Panc1 (cell line): ENCODE data around the gene MRPL14. TPM values are rescaled to one million over a fixed set of nuclear protein-coding genes. Genes with fewer than 3 reads are reported as not detected.

Source experiments
- ATAC-seq: fragments of 200-7000 bp; cut with Tn5 transposase; 2 replicates; pipeline ENCODE4 v1.9.1; 2020; ENCODE audit warnings: mild to moderate bottlenecking, moderate library complexity
- BruUV-seq: library from RNA; stranded (reverse); fragments of 400-500 nt; replicated peaks from 2 replicates; lab custom pipeline; 2021; lab: Mats Ljungman, UMichigan
- CTCF ChIA-PET: fragments of 300-600 bp; sonication (Branson Sonifier 250); formaldehyde crosslinking; loops from one replicate; lab custom pipeline; 2022; ENCODE audit warnings: antibody characterized with exemption; lab: Charles Lee
- POLR2A ChIA-PET: fragments of 300-600 bp; sonication (Branson Sonifier 250); formaldehyde crosslinking; loops from one replicate; lab custom pipeline; 2022; ENCODE audit warnings: antibody characterized with exemption; lab: Charles Lee
- DNase-seq: peaks from one replicate; pipeline ENCODE4 v3.0.0-alpha.2; 2010; ENCODE audit warnings: low read depth, low spot score
- H3K27ac ChIP-seq: 2 replicates; pipeline ENCODE4 v1.5.1; 2011; ENCODE audit warnings: mild to moderate bottlenecking, low read length, inconsistent platforms
- H3K27me3 ChIP-seq: fragments of 200-500 bp; sonication (Bioruptor generic); 2 replicates; pipeline ENCODE4 v1.6.0; 2014; ENCODE audit warnings: low read length, inconsistent platforms; ENCODE audit not compliant: control insufficient read depth, insufficient read depth
- H3K36me3 ChIP-seq: fragments of 200-500 bp; sonication (Bioruptor generic); 2 replicates; pipeline ENCODE4 v1.5.1; 2014; ENCODE audit warnings: inconsistent platforms, mild to moderate bottlenecking, low read length, moderate library complexity; ENCODE audit not compliant: control insufficient read depth, insufficient read depth
- H3K4me1 ChIP-seq: 2 replicates; pipeline ENCODE4 v1.5.1; 2011; ENCODE audit warnings: inconsistent platforms, mild to moderate bottlenecking, low read length, moderate library complexity; ENCODE audit not compliant: control insufficient read depth, insufficient read depth
- H3K4me3 ChIP-seq, 2 experiments: 2 replicates each; pipeline ENCODE4 v1.5.1; 2011 to 2012; ENCODE audit warnings: low read depth in 2 of 2, low read length in 2 of 2, mild to moderate bottlenecking in 2 of 2, inconsistent platforms in 1 of 2, moderate library complexity in 1 of 2
- H3K9me3 ChIP-seq: fragments of 200-500 bp; sonication (Bioruptor generic); 2 replicates; pipeline ENCODE4 v1.5.1; 2014; ENCODE audit warnings: low read depth, mild to moderate bottlenecking, inconsistent platforms, low read length, moderate library complexity; ENCODE audit not compliant: control insufficient read depth, insufficient read depth
- POLR2AphosphoS5 ChIP-seq: IDR thresholded peaks from 2 replicates; pipeline ENCODE4 v1.6.1; 2012; ENCODE audit warnings: mild to moderate bottlenecking, low read depth, low read length, moderate library complexity
- SIN3A ChIP-seq: IDR thresholded peaks from 2 replicates; pipeline ENCODE4 v1.6.1; 2012; ENCODE audit warnings: low read depth, mild to moderate bottlenecking, low read length, moderate library complexity, borderline replicate concordance; ENCODE audit not compliant: insufficient read depth
- TCF7L2 ChIP-seq: IDR thresholded peaks from 2 replicates; pipeline ENCODE4 v1.6.1; 2011; ENCODE audit warnings: mild to moderate bottlenecking, low read depth, low read length, inconsistent platforms
- in situ Hi-C: cut with HindIII; loops from 2 replicates; pipeline ENCODE4 v1.10.0; 2016; ENCODE audit warnings: low sequenced_read_pairs, low pct_unique_long_range_greater_than_20kb
- intact Hi-C: fragments of 100-400 bp; cut with micrococcal nuclease; formaldehyde crosslinking; loops from one replicate; pipeline ENCODE4 v1.10.0; 2022; ENCODE audit not compliant: unreplicated experiment
- total RNA-seq: library from RNA; stranded (reverse); gene quantifications from one replicate; pipeline ENCODE4 v1.2.1, GENCODE V29; 2021; ENCODE audit not compliant: unreplicated experiment
- TF ChIP-seq, protein P1 (sequence below): fragments of 450-650 bp; IDR thresholded peaks from 2 replicates; pipeline ENCODE4 v1.5.1; 2017; ENCODE audit warnings: mild to moderate bottlenecking
- TF ChIP-seq, protein P2 (sequence below), 2 experiments: IDR thresholded peaks; 2 replicates each; pipeline ENCODE4 v1.6.1; 2011 to 2012; ENCODE audit warnings: low read depth in 2 of 2, control low read depth in 1 of 2, low read length in 1 of 2, mild to moderate bottlenecking in 1 of 2, moderate library complexity in 1 of 2; ENCODE audit not compliant: insufficient read depth in 1 of 2

The MRPL14 gene
- total RNA-seq, 1 experiment from 2014 or later = 82.0 TPM

DNA sequence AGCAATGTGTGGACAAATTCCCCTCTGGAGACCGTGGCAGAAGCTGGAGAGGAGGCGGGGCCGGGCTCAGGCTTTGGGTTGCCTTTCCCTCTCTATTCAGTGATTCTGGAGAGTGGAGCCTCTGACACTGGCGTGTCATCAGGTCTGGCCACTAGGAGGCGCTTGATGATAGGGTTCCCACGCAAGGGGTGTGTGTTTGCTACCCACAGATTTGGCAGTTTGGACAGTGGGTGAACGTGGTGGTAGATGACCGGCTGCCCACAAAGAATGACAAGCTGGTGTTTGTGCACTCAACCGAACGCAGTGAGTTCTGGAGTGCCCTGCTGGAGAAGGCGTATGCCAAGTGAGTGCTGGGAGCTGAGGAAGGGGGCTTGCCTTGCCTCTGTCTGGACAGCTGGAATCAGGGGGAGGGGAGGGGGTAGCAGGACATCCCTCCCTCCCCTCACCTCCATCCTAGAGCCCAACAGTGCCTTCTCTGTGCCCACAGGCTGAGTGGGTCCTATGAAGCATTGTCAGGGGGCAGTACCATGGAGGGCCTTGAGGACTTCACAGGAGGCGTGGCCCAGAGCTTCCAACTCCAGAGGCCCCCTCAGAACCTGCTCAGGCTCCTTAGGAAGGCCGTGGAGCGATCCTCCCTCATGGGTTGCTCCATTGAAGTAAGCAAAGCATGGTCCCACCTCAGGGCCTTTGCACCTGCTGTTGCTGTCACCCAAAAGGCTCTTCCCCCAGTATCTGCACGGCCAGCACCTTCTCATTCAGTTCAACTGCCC lies 45.7 kb upstream of the MRPL14 start:
- Histone ChIP-seq H3K27ac (peak overlapping the region; percentile 64), H3K4me3 (no peak overlapping the region), H3K27me3 (no peaks in the 10 kb centered on the region), H3K9me3 (no peaks in the 10 kb centered on the region), H3K36me3 (no peaks in the 10 kb centered on the region), H3K4me1 (peaks cover 28% of the 10 kb centered on the region)
- POLR2A ChIA-PET = interaction anchor here (0.6 to 1.1 kb wide), 3 partner anchors 74 to 132 kb away, joined by 3 read pairs; partner anchors contain the start of gene HSP90AB1
- CTCF ChIA-PET = interaction anchor here (0.7 to 1.1 kb wide), 5 partner anchors 62 to 403 kb away, joined by 3 to 7 read pairs (median 4); partner anchors contain the start of genes HSP90AB1 and SLC35B2
- TF ChIP-seq TCF7L2 (no peak), POLR2AphosphoS5 (no peak; the same call in 1 of the 2 replicates), SIN3A (0 out of 2 replicates have a peak, but pooled peaks have one; percentile 29)
- TF ChIP-seq, protein P1, sequence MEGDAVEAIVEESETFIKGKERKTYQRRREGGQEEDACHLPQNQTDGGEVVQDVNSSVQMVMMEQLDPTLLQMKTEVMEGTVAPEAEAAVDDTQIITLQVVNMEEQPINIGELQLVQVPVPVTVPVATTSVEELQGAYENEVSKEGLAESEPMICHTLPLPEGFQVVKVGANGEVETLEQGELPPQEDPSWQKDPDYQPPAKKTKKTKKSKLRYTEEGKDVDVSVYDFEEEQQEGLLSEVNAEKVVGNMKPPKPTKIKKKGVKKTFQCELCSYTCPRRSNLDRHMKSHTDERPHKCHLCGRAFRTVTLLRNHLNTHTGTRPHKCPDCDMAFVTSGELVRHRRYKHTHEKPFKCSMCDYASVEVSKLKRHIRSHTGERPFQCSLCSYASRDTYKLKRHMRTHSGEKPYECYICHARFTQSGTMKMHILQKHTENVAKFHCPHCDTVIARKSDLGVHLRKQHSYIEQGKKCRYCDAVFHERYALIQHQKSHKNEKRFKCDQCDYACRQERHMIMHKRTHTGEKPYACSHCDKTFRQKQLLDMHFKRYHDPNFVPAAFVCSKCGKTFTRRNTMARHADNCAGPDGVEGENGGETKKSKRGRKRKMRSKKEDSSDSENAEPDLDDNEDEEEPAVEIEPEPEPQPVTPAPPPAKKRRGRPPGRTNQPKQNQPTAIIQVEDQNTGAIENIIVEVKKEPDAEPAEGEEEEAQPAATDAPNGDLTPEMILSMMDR = peak; percentile 94
- TF ChIP-seq, protein P2, sequence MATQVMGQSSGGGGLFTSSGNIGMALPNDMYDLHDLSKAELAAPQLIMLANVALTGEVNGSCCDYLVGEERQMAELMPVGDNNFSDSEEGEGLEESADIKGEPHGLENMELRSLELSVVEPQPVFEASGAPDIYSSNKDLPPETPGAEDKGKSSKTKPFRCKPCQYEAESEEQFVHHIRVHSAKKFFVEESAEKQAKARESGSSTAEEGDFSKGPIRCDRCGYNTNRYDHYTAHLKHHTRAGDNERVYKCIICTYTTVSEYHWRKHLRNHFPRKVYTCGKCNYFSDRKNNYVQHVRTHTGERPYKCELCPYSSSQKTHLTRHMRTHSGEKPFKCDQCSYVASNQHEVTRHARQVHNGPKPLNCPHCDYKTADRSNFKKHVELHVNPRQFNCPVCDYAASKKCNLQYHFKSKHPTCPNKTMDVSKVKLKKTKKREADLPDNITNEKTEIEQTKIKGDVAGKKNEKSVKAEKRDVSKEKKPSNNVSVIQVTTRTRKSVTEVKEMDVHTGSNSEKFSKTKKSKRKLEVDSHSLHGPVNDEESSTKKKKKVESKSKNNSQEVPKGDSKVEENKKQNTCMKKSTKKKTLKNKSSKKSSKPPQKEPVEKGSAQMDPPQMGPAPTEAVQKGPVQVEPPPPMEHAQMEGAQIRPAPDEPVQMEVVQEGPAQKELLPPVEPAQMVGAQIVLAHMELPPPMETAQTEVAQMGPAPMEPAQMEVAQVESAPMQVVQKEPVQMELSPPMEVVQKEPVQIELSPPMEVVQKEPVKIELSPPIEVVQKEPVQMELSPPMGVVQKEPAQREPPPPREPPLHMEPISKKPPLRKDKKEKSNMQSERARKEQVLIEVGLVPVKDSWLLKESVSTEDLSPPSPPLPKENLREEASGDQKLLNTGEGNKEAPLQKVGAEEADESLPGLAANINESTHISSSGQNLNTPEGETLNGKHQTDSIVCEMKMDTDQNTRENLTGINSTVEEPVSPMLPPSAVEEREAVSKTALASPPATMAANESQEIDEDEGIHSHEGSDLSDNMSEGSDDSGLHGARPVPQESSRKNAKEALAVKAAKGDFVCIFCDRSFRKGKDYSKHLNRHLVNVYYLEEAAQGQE (IDR thresholded peaks at IDR 0.05; ENCODE audit: insufficient read depth in 1 of 2, low read depth in 2 of 2, low read length in 1 of 2) = 0 out of 4 replicates have a peak, but pooled peaks of 1 of the 2 experiments have one; percentile 35
- DNase-seq = peak; percentile 73
- no TSS peak for BruUV-seq
- in situ Hi-C loops (no loop called here), intact Hi-C loops (loop anchor here (1.0 to 5.0 kb wide), 2 partner anchors 64 to 81 kb away; no protein-coding TSS in a partner anchor)
- peak; percentile 94 for ATAC-seq

DNA sequence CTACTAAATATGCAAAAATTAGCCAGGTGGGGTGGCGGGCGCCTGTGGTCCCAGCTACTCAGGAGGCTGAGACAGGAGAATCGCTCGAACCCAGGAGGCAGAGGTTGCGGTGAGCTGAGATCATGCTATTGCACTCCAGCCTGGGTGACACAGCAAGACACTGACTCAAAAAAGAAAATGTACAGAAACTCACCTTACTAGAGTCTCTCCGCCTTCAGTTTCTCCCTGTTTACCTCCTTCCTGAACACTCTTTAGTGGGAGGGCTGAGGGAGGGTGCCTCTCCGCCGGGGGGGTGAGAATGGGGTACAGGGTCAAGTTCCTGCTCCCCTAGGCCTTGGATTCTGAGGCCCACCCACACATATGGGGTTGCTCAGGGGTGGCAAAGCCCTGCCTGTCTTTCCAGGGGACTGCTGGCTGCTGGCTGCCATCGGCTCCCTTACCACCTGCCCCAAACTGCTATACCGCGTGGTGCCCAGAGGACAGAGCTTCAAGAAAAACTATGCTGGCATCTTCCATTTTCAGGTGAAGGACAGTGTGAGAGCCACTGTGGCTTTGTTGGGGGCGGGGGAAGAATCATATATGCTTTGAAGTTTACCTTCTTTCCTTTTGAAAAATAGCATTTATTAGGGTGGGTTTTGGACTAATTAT lies 44.8 kb upstream of the MRPL14 start:
- TF ChIP-seq, protein P2 (IDR thresholded peaks at IDR 0.05; ENCODE audit: insufficient read depth in 1 of 2, low read depth in 2 of 2, low read length in 1 of 2) = no peak
- TF ChIP-seq, protein P1 = no peak
- TF ChIP-seq TCF7L2 (no peak), POLR2AphosphoS5 (no peak), SIN3A (no peak)
- ChIA-PET POLR2A (interaction anchor here (0.6 to 1.0 kb wide), 2 partner anchors 82 to 133 kb away, joined by 3 read pairs; no protein-coding TSS in a partner anchor), CTCF (interaction anchor here (1.0 to 1.1 kb wide), 3 partner anchors 62 to 85 kb away, joined by 3 to 7 read pairs (median 4); partner anchors contain the start of gene SLC35B2)
- in situ Hi-C loops (no loop called here), intact Hi-C loops (loop anchor here (1.0 to 5.0 kb wide), 2 partner anchors 65 to 82 kb away; no protein-coding TSS in a partner anchor)
- H3K4me3 ChIP-seq = no peak overlapping the region
- ATAC-seq = no peak; the same call in 1 of the 2 replicates
- no peaks in the 10 kb centered on the region for H3K27me3 ChIP-seq
- H3K9me3 ChIP-seq = no peaks in the 10 kb centered on the region
- peak overlapping the region; percentile 40 for H3K27ac ChIP-seq
- DNase-seq = no peak
- no TSS peak for BruUV-seq
- H3K4me1 ChIP-seq = peaks cover 23% of the 10 kb centered on the region
- no peaks in the 10 kb centered on the region for H3K36me3 ChIP-seq
